GM15510 (cell line): ENCODE results near the gene ATP6V1E1.
A peak's percentile ranks its signal among the peaks of the same experiment; 100 is the strongest.

Experiments used
- POLR2A ChIP-seq: IDR thresholded peaks from 3 replicates; pipeline ENCODE4 v1.6.1; 2011; ENCODE audit warnings: borderline replicate concordance; ENCODE audit not compliant: insufficient read length; ENCODE audit errors: extremely low read depth

The ATP6V1E1 gene

GRCh38 chr22:17601031-17601430 is 27.5 kb downstream of the ATP6V1E1 start:
- TF ChIP-seq POLR2A, result no peak

- no peak for TF ChIP-seq POLR2A
These were observed 30.2 kb downstream of the ATP6V1E1 start for GRCh38 chr22:17598318-17598717.

GRCh38 chr22:17597217-17597616 is 31.3 kb downstream of the ATP6V1E1 start:
- no peak for TF ChIP-seq POLR2A

GRCh38 chr22:17596226-17596625 is 32.3 kb downstream of the ATP6V1E1 start:
- no peak for TF ChIP-seq POLR2A

GRCh38 chr22:17592201-17592600 is 36.3 kb downstream of the ATP6V1E1 start:
- no peak for TF ChIP-seq POLR2A

- TF ChIP-seq POLR2A, result no peak
These were observed 38.0 kb downstream of the ATP6V1E1 start for GRCh38 chr22:17590586-17590985.

- peak; percentile 7 for TF ChIP-seq POLR2A
These were observed 38.7 kb downstream of the ATP6V1E1 start for GRCh38 chr22:17589810-17590375.

- no peak for TF ChIP-seq POLR2A
These were observed 39.9 kb downstream of the ATP6V1E1 start for GRCh38 chr22:17588606-17589005.

GRCh38 chr22:17587629-17588028 is 40.9 kb downstream of the ATP6V1E1 start:
- no peak for TF ChIP-seq POLR2A

- no peak for TF ChIP-seq POLR2A
These were observed 41.6 kb downstream of the ATP6V1E1 start for GRCh38 chr22:17586831-17587440.

GRCh38 chr22:17583151-17583550 is 45.4 kb downstream of the ATP6V1E1 start:
- TF ChIP-seq POLR2A, result no peak

GRCh38 chr22:17581631-17582030 is 46.9 kb downstream of the ATP6V1E1 start:
- no peak for TF ChIP-seq POLR2A

GRCh38 chr22:17581056-17581455 is 47.5 kb downstream of the ATP6V1E1 start:
- TF ChIP-seq POLR2A, result no peak

- TF ChIP-seq POLR2A, result no peak
These were observed 48.0 kb downstream of the ATP6V1E1 start for GRCh38 chr22:17580441-17581031.

- no peak for TF ChIP-seq POLR2A
These were observed 49.0 kb downstream of the ATP6V1E1 start for GRCh38 chr22:17579535-17579981.

- TF ChIP-seq POLR2A, result no peak
These were observed 50.3 kb downstream of the ATP6V1E1 start for GRCh38 chr22:17578136-17578754.

GRCh38 chr22:17576470-17576869 is 52.1 kb downstream of the ATP6V1E1 start:
- TF ChIP-seq POLR2A, result no peak

- TF ChIP-seq POLR2A, result no peak
These were observed 52.9 kb downstream of the ATP6V1E1 start for GRCh38 chr22:17575681-17576080.
